ENCODE measurements around the gene DRC7.
"Not testable (repeated sequence)": the region's sequence is repeated elsewhere in the genome, so short reads cannot be mapped to it uniquely, and the experiment has no call there.

Gene DRC7

DNA sequence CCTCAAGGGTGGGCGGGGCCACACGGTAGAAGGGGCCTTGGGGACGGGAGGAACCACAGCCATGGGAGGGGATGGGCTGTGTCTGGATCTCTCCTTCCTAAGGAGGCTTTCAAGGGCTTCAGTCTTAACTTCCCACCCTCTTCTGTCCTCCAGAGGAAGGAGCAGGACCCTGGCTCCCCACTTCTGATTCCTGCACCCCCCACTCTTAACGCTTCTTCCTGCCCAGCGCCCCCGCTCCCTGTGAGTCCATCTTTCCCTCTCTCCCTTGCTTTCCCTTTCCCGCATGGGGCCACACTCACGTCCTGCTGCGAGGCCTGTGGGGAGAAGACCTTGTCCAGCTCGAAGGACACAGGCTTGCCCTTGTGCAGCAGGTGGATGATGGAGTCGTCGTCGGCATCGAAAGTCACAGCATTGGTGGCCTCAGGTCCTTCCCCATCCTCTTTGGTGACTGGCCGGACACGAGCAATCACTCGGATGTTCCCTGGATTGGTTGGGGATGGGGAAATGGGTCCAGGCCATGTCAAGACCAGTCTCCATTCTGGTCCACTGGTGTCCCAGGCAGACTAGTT is 70.6 kb downstream of the DRC7 start:
- DNase-seq = no peak

DNA sequence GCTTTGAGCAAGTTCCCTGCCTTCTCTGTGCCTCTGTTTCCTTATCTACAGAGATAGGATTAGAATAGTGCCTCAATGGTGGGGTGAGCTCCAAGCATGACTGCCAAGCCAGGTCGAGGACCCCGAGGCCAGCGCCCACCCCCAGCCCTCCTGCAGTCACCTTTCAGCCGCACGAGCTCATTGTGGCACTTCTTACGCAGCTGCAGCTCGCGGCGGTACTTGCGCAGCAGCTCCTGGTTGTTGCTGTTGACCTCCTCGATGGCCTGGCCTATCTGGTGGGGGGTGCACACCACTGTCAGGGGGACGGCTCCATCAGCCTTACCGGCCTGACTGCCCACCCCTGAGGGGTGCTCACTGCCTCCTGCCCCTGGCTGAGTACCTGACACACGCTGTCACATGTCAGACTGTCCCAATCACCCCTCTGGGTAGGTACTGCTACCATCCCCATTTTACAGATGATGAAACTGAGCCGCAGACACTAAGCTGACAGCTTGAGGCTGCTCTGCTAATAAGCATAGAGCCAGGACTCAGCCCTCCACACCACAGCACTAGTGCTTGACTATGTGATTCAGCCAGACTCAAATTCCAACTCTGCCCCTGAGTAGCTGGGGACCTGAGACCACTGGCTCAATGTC is 72.2 kb downstream of the DRC7 start:
- DNase-seq = no peak

DNA sequence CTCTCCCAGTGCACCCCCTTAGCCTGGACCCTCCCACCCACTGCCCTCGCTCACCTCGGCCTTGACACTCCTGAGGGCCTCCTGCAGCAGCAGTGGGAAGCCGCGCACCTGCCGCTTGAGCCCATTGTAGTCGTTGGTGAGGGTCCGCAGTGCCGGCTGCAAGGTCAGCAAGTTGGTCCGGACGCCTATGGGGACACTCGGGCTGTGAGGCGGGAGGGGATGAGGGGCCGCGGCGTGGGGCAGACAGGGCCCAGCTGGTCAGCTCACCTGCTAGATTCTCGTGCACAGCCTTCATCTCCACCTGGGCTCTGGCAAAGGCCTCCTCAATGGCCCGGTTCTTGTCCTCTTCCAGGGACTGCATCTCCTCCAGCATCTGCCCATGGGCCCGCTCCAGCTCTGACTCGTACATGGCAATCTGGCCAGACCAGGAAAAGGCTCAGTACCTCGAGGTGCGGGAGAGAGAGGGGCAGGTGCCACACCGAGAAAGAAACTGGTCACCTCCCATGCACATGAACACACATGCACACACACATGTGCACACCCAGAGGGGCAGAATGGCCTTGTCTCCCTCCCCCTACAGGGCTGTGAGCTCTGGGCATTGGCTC is 75.0 kb downstream of the DRC7 start:
- no peak for DNase-seq

DNA sequence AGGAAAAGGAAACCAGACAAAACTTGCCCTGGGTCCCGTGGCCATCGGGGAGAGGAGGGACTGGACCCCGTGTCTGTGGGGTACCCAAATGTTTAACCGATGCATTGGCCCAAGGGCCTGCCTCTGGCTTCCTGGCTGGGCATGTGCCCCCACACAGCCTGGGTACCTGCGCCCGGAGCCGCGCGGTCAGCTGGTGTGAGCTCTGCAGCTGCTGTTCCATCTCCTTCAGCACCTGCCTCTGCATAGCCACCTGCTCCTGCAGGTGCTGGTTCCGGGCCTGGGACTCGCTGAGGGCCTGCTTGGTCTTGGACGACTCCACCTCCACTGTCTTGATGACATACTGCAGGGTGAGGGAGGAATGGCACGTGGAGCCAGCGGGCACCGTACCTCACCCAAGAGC is 75.8 kb downstream of the DRC7 start:
- DNase-seq = no peak

DNA sequence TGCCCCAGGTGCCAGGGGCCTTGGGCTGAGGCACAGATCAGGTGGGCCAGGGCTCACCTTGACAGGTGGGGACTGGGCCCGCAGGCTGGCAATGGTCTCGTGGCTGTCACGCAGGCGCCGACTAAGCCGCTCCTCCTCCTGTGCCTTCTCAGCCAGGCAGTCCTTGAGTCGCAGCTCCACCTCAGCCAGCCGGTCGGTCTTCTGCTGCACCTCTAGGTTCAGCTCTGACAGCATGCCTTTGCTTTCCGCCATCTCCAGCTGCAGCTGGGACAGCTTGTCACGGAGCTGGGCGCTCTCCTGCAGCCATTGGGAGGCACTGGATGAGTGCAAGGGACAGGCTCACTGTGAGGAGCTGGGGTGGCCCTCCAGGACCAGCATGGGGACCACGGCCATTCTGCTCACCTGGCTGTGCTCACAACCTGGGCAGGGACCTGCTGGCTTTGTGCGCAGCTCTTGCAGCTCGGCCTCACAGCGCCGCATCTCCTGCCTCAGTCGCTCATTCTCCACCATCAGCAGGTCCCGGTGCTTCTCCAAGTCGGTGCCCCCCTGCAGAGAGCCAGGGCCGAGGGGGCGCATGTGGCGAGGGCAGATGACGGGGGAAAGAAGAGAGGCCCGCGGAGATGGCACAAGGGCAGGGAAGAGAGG is 76.7 kb downstream of the DRC7 start:
- DNase-seq = no peak

DNA sequence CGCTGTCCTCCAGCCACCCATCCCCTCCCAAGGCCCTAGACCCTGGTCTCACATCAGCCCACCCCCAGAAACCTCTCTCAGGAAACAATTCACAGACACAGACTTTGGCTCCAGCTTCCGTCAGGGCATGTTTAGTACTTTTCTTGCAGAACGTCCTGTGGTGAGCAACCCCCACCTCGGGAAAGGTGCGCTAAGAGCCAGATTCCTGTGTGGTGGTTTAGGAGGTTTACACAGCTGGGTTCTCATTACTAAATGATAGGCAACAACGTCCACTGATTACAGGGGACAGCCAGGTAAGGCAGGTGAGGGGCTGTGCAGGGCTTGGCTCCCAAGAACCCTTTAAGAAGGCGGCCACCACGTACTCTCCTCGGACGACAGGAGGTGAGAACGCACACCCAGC is 78.4 kb downstream of the DRC7 start:
- DNase-seq = no peak

DNA sequence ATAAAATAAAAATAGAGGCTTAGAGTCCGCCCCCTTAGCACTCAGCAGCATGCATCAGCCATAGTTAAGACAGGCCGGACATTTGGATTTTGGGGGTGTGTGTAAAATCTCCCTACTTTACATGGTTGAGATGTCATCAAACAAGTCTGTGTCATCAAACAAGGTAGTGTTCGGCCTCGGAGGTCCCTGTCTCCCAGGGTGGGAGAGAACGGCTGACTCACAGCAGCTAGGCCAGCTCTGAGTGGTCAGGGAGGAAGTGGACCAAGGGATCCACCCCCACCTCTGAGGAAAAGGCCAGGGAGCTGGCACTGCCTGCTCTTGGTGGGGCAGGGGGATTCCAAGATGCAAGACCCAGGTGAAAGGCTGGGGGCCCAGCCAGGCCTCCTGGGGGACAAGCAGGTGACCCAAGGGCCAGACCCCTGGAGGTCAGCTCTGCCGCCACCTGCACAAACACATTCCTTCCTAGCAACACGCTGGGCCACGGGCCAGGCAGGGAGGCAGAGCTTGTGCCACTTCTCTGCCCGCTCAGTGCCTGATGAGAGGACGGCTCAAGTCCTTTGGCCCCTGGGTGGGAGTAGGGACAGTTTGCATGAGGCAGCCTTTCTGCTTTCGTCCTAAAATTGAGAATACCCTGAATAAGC is 79.2 kb downstream of the DRC7 start:
- DNase-seq = no peak

DNA sequence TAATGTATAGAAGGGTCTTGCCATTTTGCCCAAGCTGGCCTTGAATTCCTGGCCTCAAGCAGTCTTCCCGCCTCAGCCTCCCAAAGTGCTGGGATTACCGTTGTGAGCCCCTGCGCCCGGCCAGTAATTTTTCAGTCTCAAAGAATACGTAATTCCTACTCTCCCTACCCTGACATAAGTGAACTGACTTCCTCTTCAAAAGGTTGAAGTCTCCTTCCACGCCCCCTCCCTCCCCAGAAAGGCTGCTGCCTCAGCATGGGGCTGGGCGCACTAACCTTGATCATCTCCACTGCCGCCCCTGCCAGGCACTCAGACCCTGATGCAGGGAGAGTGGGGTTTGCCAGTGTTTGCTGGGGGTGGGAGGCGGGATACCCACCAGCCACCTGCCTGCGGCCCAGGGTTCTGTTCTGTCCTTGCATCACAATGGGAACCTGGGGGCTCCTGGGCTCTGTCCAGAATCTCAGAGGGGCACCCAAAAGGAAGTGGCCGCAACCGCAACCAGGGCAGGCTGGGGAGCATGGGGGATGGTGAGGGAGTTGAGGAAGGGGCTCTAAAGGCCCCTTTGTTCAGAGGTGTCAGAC is 80.2 kb downstream of the DRC7 start:
- no peak for DNase-seq

DNA sequence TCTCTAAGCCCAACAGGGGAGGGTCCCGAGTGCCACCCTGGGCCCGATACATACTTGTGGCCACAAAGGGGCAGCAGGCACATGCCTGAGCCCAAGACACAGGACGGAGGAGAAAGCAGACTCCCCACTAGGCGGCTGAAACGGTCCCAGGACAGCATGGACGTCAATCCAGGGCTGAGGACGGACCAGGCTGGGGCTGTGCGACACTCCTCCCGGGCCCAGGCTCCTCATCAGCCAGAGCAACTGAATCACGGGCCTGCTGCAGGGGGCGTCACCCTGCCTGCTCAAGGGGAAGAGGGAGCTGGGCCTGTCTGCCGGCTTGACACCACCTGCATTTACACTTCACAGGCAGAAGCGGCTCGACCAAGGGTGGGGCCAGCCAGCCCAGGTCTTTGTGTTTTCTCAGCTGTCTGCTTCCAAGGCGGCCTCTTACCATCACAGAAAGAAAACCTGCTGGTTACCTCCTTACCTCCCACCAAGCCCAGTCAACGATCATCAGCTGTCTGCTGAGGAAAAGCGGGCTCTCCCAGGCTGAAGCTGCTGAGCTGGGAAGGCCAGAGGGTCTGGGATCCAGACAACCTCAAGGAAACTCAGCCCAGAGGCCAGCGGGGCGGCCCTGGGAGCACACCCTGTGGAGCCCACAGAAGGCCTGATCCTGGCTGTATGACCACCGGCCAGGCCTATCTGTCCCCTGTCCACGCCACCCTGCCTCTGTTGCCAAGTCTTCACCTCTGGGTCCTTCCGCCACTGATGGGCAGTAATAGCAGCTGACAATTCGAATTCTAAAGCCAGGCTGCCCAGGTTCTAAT is 81.3 kb downstream of the DRC7 start:
- DNase-seq = no peak

DNA sequence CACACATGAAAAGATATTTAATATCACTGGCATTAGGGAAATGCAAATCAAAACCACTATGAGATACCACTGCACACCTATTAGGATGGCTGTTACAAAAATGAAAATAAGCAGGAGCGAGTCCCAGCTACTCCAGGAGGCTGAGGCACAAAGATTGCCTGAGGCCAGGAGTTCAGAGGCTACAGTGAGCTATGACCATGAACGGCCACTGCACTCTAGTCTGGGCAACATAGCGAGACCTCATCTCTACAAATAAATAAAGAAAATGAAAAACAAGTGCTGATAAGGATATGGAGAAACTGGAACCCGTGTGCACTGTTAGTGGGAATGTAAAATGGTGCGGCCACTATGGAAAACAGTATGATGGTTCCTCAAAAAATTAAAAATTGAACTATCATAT is 84.1 kb downstream of the DRC7 start:
- no peak for DNase-seq

DNA sequence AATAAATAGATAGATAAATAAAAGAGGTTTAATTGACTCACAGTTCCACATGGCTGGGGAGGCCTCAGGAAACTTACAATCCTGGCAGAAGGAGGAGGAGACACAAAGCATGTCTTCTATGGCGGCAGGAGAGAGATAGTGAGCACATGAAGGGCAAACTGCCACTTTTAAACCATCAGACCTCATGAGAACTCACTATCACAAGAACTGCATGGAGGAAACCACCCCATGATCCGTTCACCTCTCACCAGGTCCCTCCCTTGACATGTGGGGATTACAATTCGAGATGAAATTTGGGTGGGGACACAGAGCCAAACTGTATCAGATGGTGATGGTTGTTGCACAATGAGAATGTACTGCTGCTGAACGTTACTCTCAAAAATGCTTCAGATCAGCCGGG is 85.2 kb downstream of the DRC7 start:
- DNase-seq = not testable (repeated sequence)

DNA sequence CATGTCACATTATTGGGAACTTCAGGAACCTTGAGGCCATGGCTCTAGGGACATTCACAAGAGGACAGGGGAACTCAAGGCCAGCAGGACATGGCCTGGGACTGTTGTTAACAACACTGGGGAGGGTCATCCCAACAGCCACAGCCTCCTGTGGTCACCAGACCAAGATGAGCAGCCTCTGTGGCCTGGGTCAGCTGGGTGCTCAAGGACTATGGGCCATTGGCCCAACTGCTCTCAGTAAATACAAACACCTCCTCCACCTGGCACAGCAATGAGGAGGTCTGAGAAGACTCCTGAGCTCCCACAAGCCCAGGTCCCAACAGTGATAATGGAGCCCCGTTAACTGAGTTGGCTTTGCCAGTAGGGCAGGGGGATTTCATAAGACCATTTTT is 86.7 kb downstream of the DRC7 start:
- DNase-seq = no peak

All from CD4-positive, alpha-beta T cell treated with Interleukin-1 beta for 1 hour (primary cell).